Fibroblast of lung (primary cell): Measurements from ENCODE around the gene SSH2.

Experiments used
- EZH2 ChIP-seq: IDR thresholded peaks from 2 replicates; pipeline ENCODE4 v1.5.1; 2012; ENCODE audit warnings: low read length, control low read depth, mild to moderate bottlenecking; ENCODE audit errors: missing control alignments
- TF ChIP-seq, protein P1 (sequence below), 2 donors: IDR thresholded peaks in 1 of 2; conservative IDR thresholded peaks in 1 of 2; 1 replicate in 1 of 2; 2 replicates in 1 of 2; pipeline ENCODE4 v1.5.1; 2011 to 2012; ENCODE audit warnings: low read length in 2 of 2, control low read depth in 1 of 2, inconsistent platforms in 1 of 2, low read depth in 1 of 2, mild to moderate bottlenecking in 1 of 2

DNA sequence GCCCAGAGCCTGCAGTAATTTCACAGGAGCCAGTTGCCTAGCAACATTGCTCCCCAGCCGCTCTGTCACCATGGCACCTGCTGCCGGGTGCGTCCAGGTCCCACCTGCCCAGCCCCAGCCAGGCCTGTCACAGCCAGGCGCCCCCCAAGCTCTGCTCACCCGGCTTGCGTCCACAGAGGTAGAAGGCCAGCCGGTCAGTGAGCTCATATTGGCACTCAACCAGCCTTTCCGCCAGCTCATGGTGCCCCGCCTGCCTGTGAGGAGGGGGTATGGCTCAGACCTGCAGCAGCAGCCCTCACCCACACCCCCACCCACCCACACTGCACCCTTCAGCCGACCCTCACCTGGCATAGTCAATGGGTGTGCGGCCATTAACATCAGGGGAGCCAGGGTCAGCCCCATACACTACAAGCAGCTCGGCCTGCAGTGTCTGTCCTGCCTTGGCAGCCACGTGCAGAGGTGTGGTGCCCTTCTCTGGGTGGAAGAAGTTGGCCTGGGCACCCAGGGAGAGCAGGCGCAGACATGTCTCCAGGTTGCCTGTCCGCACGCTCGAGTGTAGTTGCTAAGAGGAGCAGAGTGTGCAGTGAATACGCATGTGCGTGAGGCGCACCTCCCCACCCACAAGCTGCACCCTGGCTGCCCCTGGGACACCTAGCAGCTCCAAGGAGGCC lies 348.3 kb downstream of the SSH2 start:
- TF ChIP-seq, protein P1, sequence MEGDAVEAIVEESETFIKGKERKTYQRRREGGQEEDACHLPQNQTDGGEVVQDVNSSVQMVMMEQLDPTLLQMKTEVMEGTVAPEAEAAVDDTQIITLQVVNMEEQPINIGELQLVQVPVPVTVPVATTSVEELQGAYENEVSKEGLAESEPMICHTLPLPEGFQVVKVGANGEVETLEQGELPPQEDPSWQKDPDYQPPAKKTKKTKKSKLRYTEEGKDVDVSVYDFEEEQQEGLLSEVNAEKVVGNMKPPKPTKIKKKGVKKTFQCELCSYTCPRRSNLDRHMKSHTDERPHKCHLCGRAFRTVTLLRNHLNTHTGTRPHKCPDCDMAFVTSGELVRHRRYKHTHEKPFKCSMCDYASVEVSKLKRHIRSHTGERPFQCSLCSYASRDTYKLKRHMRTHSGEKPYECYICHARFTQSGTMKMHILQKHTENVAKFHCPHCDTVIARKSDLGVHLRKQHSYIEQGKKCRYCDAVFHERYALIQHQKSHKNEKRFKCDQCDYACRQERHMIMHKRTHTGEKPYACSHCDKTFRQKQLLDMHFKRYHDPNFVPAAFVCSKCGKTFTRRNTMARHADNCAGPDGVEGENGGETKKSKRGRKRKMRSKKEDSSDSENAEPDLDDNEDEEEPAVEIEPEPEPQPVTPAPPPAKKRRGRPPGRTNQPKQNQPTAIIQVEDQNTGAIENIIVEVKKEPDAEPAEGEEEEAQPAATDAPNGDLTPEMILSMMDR (conservative IDR thresholded peaks at IDR 0.05 in 1 of 2, IDR thresholded peaks at IDR 0.05 in 1 of 2; ENCODE audit: low read depth in 1 of 2, low read length in 2 of 2) = no peak
- TF ChIP-seq EZH2 = no peak
